ENCODE data around the gene LDLRAD4.
"Not testable (repeated sequence)": the region's sequence is repeated elsewhere in the genome, so short reads cannot be mapped to it uniquely, and the experiment has no call there.

Gene LDLRAD4

DNA sequence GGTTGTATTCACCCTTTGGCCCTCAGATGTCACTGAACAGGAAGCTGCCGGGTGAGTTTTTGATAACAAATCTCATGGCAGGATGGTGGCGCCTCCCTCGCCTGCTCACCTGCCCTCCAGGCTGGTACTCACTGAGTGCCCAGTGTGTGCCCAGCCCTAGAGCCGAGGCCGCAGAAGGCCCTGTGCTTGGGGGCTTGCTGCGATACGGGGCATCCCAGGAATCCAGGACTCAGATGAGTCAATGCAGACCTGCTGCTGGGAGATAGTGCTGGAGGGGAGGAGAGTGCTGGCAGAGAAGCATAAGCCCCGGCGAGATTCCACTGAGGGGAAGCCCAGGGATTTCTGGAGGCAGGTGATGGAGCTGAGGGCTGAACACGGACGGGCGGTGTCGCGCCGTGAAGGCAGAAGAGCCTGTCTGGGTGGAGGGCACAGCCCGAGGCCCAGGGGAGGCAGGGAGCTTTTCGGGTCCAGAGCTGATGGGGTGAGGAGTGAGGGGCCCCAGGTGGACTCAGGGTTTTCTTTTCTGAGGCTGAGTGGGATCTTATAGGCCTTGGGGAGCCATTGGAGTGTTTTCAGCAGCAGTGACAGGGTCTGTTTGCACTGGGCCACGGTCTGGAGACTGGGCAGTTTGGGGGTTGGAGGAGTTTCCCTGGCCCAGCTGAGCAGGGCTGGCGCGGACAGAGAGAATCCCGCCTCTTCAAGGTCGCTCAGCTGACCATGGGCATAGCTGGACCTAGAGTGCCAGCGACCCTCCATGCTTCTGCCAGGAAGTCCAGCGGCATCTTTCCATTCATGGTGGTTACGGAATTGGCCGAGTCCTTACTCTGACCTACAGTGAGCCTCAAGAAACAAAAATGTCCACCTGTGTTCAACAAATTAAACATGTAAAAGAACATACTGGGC is 35.5 kb downstream of the LDLRAD4 start:
- no peak for DNase-seq

DNA sequence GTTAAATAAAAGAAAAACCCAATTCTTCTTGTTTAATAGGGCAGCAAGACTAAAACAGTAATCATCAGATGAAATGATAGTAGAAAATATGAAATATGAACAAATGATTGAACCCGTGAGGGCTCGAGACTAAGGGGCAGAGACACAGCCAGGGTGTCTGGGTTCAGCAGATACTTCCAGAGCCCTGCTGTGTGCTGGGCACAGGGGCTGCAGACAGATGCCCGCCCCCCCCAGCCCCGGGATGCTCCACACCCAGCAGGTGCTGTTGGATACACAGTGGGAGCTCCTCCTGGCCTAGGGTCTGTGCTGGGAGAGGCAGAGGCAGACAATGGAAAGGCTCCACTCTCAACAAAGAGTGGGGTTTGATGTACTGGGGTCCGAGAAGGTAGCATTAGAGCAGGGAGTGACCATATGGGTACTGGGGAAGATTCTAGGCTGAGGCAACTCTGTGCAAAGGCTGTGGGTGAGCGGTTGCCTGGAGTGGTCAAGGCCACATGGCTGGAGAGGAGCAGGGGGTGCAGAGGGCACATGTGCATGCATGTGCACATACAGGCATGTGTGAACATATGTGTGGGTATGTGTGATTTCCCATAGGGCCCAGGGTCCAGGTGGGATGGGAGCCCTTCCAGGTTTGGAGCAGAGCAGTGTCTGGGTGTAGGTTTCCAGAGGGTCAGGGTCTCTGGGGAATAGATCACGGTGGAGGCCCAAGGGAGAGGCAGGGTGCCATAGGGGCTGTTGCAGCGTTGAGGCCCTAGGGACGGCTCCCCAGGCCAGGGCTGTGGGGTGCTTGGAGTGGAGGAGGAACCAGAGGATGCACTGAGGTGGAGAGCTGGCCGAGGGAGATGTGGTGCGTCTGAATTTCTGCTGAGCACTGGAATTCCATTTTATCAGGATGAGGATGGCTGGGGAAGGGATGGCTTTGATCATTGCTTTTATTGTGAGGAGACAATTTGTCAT is 36.7 kb downstream of the LDLRAD4 start:
- DNase-seq = no peak

DNA sequence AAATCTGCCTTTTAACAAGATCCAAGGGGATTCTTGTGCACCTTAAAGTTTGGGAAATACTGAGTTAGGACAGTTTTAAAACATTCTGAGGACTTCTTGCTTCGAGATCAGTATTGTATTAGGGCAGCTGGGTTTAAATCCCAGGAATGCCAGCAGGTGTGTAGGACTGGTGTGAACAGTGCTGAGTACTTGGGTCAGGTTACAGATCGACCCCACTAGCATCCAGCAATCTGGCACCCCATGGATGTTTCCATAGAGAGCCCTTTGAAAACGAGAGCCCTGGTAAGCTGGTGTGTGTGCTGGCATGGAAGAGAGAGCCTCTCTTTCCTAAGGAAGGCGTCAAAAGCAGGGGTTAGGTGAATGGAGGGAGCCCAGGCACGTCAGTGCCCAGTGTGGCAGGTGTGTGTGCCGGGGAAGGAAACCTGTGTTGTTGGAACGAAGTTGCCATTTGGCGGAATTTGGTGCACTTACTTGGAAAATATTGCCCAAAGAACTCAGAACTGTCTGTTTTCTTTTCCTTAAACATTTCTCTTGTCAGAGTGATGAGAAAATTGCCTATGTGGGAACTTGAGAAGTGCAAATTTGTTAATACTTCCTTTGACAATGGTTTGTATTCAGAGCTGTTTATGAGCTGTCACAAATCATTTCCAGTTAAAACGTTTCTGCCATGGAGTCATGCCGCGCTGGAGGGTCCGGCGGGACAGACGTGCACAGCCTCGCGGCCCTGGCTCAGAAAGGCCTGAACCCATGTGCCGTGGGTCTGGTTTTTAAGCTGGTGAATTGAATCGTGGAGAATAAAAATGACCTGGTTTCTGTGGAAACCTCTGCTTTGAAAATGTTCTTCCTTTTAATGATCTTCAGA is 38.1 kb downstream of the LDLRAD4 start:
- DNase-seq = peak; percentile 14

DNA sequence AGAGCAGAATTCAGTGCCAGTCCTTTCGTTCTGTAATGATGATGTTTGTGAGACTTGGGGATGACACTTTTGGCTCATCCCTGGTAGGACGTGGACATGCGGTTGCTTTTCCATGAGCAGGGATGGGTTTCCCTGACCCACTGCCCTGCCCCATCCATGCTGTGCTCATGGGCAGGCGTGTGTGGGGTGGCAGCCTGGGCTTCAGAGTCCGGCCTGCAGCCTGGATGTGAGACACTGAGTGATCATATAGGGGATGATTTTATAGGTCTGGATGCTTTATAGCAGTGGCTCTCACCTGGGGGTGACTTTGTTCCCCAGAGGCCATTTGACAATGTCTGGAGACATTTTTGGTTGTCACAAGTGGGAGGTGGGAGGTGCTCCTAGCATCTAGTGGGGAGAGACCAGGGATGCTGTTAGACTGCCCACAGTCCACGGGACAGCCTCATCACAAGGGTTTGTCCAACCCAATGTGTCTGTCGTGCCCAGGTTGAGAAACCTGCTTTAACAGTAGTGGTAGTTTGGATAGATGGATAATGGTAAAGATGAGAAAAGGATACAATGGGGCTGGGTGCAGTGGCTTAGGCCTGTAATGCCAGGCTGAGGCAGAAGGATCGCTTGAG is 38.9 kb downstream of the LDLRAD4 start:
- no peak for DNase-seq

DNA sequence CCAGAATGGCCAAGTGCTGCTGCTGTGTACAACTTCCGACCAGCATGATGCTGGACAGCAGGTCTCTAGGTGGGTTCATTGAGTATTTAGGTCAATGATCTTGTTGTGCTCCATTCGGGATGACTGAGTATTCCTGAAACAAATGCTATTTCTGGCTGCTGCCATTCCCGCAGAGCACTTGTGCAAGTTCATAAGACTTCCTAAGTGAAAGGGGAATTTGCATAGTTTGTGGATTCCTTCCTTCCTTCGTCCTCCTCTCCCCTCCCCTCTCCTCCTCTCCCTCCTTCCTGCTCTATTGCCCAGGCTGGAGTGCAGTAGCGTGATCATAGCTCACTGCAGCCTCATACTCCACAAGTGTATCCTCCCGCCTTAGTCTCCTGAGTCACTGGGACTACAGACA is 40.4 kb downstream of the LDLRAD4 start:
- no peak for DNase-seq

DNA sequence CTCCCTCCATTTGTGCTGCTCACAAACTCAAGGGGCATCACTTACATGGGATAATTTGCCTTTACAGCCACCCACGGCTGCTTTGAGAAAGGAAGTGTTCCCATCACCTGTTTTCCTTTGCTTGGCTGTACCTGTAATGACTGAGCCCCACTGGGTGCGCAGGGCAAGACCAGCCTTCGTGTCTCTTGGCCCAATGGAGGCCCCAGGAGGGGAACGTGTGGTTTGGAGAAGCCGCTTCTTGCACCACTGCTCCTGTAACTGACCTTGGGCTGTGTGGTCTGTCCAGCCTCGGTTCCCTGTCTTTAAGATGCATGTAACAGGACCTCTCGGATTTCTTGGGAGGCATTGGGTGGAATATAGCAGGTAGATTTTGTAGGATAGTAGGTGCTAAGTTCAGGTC is 41.1 kb downstream of the LDLRAD4 start:
- no peak for DNase-seq

DNA sequence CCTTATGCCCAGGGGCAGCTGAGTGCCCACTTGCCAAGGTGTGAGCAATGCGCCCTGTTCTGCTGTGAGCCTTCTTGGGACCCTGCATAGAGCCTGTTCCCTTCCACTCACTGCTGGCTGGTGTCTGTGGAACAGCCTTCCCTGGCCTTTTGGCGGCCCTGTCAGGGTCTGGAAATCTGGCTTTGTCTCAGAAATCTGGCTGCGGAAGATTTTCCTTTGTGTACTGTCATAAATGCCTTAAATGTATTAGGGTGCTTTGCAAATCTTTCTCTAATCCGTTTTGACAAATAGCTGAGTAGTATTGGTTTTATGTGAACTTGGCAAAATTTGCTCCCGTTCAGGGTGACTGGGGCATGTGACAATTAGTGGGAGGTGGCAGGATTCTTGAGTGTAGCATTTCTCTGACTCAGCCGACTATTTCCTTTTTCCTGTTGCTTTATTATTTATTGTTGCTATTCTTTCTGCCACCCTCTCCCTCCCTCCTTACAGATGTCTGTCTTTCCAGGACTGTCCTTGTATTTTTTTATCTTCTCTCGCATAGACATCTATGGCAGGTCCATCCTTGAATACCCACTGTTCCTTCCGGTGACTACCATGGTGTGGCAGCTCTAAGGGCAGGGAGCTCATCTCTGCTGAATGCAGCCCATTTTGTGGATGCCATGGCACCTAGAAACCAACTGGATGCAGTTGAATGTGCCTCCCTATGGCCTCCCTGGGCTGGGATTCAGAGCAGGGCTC is 41.8 kb downstream of the LDLRAD4 start:
- no peak for DNase-seq

DNA sequence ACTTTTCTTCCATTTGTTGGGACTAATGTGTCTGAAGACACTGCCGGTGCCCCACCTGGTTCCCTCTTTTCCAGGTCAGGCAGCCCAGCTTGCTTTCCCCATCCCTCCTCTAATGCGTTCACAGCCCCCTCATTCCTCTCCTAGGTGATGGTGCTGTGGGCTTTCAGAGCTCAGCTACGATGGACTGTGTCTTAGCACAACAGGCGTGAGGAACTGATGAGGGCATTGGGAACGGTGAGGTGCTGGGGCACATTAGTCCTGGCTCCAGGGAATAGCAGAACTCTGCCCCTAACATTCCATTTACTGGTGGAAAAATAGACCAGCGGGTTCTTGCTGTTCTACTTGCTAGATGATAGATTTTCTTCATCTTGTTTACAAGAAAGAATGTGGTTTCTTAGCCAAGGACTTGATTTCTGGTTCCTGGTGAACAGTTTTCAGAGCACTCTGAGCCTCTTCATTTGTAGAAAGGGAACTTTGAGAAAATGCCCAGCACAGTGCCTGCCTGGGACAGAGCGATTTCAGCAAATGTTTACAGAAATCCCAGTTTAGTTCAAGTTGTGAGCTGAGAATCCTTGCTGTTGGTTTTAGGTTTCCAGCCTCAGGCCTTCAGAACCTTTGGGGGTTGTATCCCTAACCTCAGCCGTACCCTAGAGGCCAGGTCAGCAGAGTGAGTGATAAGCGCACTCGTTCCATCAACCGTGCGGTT is 42.5 kb downstream of the LDLRAD4 start:
- no peak for DNase-seq

DNA sequence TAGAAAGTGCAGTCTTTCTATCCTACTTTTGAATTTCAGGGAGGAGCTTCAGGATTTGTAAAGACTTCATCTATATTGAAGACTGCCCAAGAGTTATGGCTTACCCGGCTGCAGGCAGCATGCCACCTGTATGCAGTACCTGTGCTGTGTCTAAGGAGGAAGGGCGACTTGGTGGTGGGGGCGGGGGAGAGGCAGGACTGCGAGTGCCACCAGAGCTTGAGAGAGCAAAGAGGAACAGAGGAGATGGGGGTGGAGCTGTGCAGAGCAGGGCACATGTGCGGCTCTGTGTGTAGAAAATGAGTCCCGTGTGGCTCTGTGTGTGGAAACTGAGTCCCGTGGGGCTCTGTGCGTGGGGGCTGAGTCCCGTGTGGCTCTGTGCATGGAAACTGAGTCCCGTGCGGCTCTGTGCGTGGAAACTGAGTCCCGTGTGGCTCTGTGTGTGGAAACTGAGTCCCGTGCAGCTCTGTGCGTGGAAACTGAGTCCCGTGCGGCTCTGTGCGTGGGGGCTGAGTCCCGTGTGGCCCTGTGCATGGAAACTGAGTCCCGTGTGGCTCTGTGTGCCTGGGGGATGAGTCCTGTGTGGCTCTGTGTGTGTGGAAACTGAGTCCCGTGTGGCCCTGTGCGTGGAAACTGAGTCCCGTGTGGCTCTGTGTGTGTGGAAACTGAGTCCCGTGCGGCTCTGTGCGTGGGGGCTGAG is 43.2 kb downstream of the LDLRAD4 start:
- DNase-seq = no peak

DNA sequence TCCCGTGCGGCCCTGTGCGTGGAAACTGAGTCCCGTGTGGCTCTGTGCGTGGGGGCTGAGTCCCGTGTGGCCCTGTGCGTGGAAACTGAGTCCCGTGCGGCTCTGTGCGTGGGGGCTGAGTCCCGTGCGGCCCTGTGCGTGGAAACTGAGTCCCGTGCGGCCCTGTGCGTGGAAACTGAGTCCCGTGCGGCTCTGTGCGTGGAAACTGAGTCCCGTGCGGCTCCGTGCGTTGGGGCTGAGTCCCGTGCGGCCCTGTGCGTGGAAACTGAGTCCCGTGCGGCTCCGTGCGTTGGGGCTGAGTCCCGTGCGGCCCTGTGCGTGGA is 43.8 kb downstream of the LDLRAD4 start:
- DNase-seq = not testable (repeated sequence)

DNA sequence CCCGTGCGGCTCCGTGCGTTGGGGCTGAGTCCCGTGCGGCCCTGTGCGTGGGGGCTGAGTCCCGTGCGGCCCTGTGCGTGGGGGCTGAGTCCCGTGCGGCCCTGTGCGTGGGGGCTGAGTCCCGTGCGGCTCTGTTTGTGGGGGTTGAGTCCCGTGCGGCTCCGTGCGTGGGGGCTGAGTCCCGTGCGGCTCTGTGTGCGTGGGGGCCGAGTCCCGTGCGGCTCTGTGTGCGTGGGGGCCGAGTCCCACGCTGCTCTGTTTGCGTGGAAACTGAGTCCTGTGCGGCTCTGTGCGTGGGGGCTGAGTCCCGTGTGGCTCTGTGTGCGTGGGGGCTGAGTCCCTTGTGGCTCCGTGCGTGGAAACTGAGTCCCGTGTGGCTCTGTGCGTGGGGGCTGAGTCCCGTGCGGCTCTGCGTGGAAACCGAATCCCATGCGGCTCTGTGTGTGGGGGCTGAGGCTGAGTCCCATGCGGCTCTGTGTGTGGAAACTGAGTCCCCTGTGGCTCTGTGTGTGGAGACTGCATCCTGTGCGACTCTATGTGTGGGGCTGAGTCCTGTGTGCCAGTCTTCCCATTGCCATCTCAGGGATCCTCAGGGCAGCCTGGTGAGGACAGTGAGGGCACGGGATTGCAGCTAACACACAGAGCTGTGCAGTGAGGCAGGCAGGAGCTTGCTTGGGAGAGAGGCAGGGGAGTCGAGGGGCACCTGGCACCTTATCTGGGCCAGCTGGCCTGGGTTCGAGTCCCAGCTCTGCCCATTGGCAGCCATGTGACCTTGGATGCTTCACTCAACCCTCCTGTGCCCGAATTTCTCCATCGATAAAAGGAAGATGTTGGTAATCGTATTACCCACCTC is 44.5 kb downstream of the LDLRAD4 start:
- DNase-seq = no peak

DNA sequence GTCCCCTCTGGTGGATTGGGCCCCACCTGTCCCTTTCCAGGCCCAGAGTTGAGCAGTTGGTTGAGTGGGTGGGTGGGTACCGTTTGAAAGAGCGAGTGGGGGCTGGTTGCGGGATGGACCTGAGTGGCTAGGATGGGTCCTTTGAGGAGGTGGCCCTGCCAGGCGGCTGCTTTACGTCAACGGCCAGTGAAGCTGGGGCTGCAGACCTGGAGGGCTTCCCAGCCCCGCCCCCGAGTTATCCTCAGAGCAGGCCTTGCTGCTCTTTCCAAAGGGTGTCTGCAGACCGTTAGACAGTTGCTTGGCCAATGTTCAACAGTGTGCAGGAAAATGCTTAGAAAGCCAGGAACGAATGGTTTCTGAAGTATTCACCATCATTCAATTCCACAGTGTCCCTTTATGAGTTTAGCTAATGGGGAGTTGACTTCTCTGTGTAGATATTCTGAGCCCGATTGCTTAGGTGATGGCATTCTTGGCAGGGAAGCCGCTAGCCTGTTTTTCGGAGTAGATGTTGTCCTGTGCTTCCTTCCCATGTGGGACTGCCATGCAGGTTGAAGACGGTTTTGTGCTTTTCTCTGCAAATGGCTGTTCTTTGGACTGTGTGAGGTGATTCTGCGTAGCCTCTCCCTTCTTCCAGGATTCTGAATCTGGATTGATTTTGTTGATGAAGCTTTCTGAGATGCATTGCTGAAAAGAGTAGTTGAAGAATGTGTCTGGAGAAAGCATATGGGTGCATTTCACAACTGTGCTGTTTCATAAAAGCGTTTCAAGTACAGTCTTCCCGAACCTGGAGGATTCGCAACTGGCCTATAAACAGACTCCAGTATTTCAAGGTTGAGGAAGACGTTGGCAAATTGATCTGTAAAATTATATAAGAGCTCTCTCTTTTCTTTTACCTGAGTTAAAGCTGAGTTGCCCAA is 45.8 kb downstream of the LDLRAD4 start:
- DNase-seq = no peak

DNA sequence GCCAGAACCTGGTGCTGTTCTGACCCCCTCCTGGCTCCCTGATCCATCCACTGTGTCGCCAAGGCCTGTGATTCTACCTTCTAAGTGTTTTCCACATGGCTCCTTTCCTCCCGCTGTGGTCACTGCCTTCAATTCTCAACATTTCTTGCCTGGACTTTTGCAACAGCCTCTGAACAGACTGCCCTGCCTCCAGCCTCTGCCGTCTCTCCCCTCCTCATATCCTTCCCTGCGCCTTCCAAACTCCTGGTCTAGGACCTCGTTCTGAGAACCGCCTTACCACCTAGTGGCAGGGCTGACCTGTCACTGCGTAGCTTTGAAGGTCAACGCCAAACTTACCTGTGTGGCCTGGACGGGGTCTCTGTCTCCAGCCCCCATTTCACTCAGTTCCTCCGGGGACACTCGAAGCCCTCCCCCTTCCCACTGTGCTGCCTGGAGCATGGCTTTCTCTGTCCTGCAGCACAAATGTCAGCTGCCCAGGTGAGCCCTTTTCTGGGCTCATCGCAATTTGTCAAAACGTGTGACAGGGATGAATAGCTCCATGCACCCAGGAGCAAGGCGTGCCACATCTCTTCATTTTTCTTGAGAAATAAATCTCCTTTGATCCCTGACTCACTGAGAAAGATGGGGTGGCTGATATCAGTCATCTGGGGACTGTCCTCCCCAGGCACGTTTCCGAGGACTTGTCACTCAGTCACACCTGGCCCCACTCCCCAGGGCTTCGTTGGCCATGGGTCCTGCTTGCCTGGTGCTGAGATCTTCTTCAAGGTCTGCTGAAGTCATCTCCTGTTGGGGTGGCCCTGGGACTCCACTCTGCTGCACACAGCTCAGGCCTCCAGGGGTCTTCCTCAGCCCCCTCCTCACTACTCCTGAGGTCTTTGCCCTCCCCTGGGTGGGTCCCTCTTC is 46.7 kb downstream of the LDLRAD4 start:
- DNase-seq = no peak

DNA sequence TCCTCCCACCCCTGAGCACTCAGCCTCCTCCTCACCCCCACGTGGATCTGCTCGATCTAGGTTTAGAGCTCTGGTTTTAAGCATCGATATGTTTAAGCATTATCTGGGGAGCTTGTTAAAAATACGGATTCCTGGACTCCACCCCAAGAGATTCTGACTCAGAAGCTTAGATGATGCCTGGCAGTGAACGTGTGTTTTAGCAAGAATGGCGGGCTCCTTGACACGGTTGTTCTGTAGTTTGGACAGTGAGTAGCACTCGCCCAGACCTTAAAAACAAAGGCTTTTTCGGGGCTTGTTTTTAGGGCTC is 47.3 kb downstream of the LDLRAD4 start:
- DNase-seq = no peak

DNA sequence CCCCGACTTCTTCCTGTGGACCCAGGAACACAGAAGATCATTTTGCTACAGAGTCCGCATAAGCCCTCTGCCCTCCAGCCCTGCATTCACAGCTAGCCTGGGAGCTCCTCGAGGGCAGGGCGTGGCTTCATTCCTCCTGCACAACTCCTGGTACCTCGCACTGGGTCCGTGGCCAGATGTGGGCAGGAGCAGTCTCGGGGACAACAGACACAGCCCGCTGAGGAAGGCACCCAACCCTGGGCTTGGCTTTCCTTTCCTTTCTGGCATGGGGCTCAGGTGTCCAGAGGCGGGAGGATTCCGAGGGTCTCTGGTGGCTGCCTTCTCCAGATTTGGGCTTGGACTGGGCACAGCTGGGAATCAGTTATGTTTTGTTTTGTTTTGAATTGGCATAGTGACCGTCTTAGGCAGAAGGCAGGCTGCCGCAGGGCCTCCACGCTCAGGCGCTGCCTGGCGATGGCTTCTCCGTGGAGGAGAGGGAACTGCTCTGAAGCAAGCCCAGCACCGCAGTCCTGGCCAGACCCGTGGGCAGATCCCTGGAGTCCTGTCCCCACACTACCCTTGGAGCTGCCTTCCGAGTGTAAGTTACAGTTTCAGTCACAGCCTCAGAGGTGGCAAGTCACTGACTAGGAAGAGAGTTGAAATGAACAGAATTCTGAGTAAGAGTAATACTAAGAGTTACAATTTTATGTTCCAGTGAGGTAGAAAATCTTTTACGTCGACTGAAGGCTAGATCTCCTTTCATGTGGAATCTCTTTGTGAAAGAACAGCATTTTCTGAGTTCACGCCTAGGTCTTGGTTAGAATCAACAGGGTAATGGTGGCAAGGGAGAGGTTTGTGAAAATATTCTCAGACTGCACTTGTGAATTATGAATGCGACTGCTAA is 47.9 kb downstream of the LDLRAD4 start:
- no peak for DNase-seq

DNA sequence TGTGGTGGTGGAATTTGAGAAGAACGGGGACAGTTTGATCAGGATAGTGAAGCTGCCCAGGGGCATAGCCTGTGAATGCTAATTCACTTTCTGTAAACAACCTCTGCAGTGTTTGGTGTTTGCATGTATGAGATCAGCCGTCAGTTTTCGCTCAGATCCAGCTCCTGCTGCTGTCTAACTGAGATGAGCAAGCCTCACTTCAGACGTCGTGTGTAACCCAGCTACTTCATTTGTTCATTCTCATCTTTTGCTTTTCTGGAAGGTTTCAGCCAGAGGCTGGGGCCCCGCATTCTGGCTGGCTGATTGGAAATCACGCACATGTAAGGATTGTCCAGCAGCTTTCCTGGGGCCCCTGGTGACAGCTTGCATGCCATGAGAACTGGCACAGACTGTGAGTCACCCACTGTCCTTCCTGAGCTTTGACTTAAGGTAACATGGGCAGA is 48.9 kb downstream of the LDLRAD4 start:
- no peak for DNase-seq

All from NCI-H510A treated with DMSO at 0.1 percent for 48 hours (cell line).